ENCODE measurements around the gene SHMT1. TPM values are rescaled to one million over a fixed set of nuclear protein-coding genes. Genes with fewer than 3 reads are reported as not detected.
"Not testable (repeated sequence)": the region's sequence is repeated elsewhere in the genome, so short reads cannot be mapped to it uniquely, and the experiment has no call there.

The SHMT1 gene
- total and polyA plus RNA-seq, 8 donors, result 12.4 to 50.4 (median 31.4) TPM

GRCh38 chr17:18381953-18382245 lies 18.5 kb upstream of the SHMT1 start:
- H3K9me3 ChIP-seq, result no peaks in the 10 kb centered on the region
- peaks cover 0 to 52% (median 13%) of the 10 kb centered on the region in 3 donors for H3K27me3 ChIP-seq
- DNase-seq, result no peak
- intact Hi-C loops (cut with DNase I; ENCODE audit: low total_unique reads), result no loop called here
- no peak overlapping the region for H3K27ac ChIP-seq
- no peak overlapping the region for H3K4me3 ChIP-seq
- peaks cover 0 to 17% (median 13%) of the 10 kb centered on the region in 4 donors for H3K4me1 ChIP-seq
- TF ChIP-seq CTCF (IDR thresholded peaks at IDR 0.05) (no peak), POLR2A (IDR thresholded peaks at IDR 0.05) (no peak), POLR2AphosphoS5 (IDR thresholded peaks at IDR 0.05) (no peak), EP300 (IDR thresholded peaks at IDR 0.05) (no peak)
- H3K36me3 ChIP-seq, result no peaks in the 10 kb centered on the region
- WGBS, 5 donors, result 83 to 92% (median 85%) methylated on average over 3 of the region's 3 CpGs

- no peaks in the 10 kb centered on the region for H3K9me3 ChIP-seq
- no peak overlapping the region for H3K27ac ChIP-seq
- DNase-seq, result no peak
- WGBS, 5 donors, result 76 to 92% (median 92%) methylated on average over 13 to 23 of the region's 23 CpGs
- intact Hi-C loops (cut with DNase I; ENCODE audit: low total_unique reads), result no loop called here
- H3K4me3 ChIP-seq, result no peak overlapping the region
- H3K36me3 ChIP-seq, result no peaks in the 10 kb centered on the region
- TF ChIP-seq POLR2AphosphoS5 (IDR thresholded peaks at IDR 0.05), result no peak
- TF ChIP-seq POLR2A (IDR thresholded peaks at IDR 0.05), result no peak
- H3K4me1 ChIP-seq, result peaks cover 0 to 18% (median 13%) of the 10 kb centered on the region in 4 donors
- H3K27me3 ChIP-seq, result peaks cover 0 to 52% (median 13%) of the 10 kb centered on the region in 3 donors
These were observed 18.0 kb upstream of the SHMT1 start for GRCh38 chr17:18381158-18381952.

- Histone ChIP-seq H3K27ac (no peak overlapping the region), H3K36me3 (no peaks in the 10 kb centered on the region), H3K9me3 (no peaks in the 10 kb centered on the region), H3K27me3 (peaks cover 0 to 52% (median 13%) of the 10 kb centered on the region in 3 donors), H3K4me1 (peaks cover 0 to 18% (median 13%) of the 10 kb centered on the region in 4 donors), H3K4me3 (no peak overlapping the region)
- WGBS, 5 donors, result 56 to 84% (median 66%) methylated on average over 7 to 15 of the region's 15 CpGs
- intact Hi-C loops (cut with DNase I; ENCODE audit: low total_unique reads), result no loop called here
- TF ChIP-seq EP300 (IDR thresholded peaks at IDR 0.05), result no peak
- no peak for TF ChIP-seq POLR2AphosphoS5 (IDR thresholded peaks at IDR 0.05)
- no peak for TF ChIP-seq CTCF (IDR thresholded peaks at IDR 0.05)
- DNase-seq, result peak in 1 of 2 donors; percentile 40
These were observed 17.3 kb upstream of the SHMT1 start for GRCh38 chr17:18380471-18381157.

- intact Hi-C loops (cut with DNase I; ENCODE audit: low total_unique reads), result no loop called here
- peaks cover 0 to 52% (median 13%) of the 10 kb centered on the region in 3 donors for H3K27me3 ChIP-seq
- TF ChIP-seq POLR2A (IDR thresholded peaks at IDR 0.05) (no peak), POLR2AphosphoS5 (IDR thresholded peaks at IDR 0.05) (no peak), CTCF (IDR thresholded peaks at IDR 0.05) (no peak), EP300 (IDR thresholded peaks at IDR 0.05) (no peak)
- H3K27ac ChIP-seq, result no peak overlapping the region
- no peaks in the 10 kb centered on the region for H3K36me3 ChIP-seq
- peaks cover 0 to 3% (median 1%) of the 10 kb centered on the region in 4 donors for H3K9me3 ChIP-seq
- WGBS, 5 donors, result 78 to 86% (median 81%) methylated on average over 16 of the region's 16 CpGs
- H3K4me3 ChIP-seq, result no peak overlapping the region
- H3K4me1 ChIP-seq, result peaks cover 0 to 18% (median 13%) of the 10 kb centered on the region in 4 donors
- DNase-seq, result peak in 1 of 2 donors; percentile 24
These were observed 16.1 kb upstream of the SHMT1 start for GRCh38 chr17:18379246-18380146.

GRCh38 chr17:18378614-18379013 lies 15.3 kb upstream of the SHMT1 start:
- peaks cover 0 to 18% (median 13%) of the 10 kb centered on the region in 4 donors for H3K4me1 ChIP-seq
- H3K36me3 ChIP-seq; DNase-seq; H3K9me3 ChIP-seq; H3K27ac ChIP-seq; H3K4me3 ChIP-seq; intact Hi-C loops (cut with DNase I; ENCODE audit: low total_unique reads): not testable (repeated sequence)
- 87 to 93% (median 90%) methylated on average over 5 of the region's 5 CpGs for WGBS, 5 donors
- H3K27me3 ChIP-seq, result peaks cover 0 to 44% (median 13%) of the 10 kb centered on the region in 3 donors

Data from stomach (tissue), 9 donors.